ENCODE results near the gene CHD2.

GRCh38 chr15:92861742-92862141, 38.4 kb upstream of the CHD2 start:
- TF ChIP-seq CTCF (IDR thresholded peaks at IDR 0.05) (no peak), EP300 (IDR thresholded peaks at IDR 0.05) (no peak)

Data from sigmoid colon (tissue), 4 donors.